Activated T-helper 1 cell treated with anti-CD3 and anti-CD28 coated beads, Interleukin-12 subunit alpha, Interleukin-12 subunit beta, Interleukin-2, Interleukin-4 antibody, amounts not matched to agents 30 ng/mL and 10 ng/mL and 1 ng/mL, durations not matched to agents 14 hours and 24 hours and 36 hours (primary cell): ENCODE measurements around the gene HLX. TPM values are rescaled to one million over a fixed set of nuclear protein-coding genes. Genes with fewer than 3 reads are reported as not detected.
A peak's percentile ranks its signal among the peaks of the same experiment; 100 is the strongest.

ENCODE experiments used
- DNase-seq: peaks from one replicate; pipeline ENCODE4 v3.0.0; 2021; ENCODE audit warnings: low spot score
- H3K27ac Mint-ChIP-seq: one replicate; pipeline ENCODE4 v1.8.0; 2021; ENCODE audit warnings: mild to moderate bottlenecking, mixed read lengths
- H3K27me3 Mint-ChIP-seq: one replicate; pipeline ENCODE4 v1.8.0; 2022; ENCODE audit warnings: mild to moderate bottlenecking, moderate library complexity, mixed read lengths; ENCODE audit not compliant: insufficient read depth
- H3K36me3 Mint-ChIP-seq: one replicate; pipeline ENCODE4 v1.8.0; 2021; ENCODE audit warnings: low read depth, mixed read lengths
- H3K4me1 Mint-ChIP-seq: one replicate; pipeline ENCODE4 v1.8.0; 2021; ENCODE audit warnings: low read depth, mixed read lengths
- H3K4me3 Mint-ChIP-seq: one replicate; pipeline ENCODE4 v1.8.0; 2021; ENCODE audit warnings: mild to moderate bottlenecking, moderate library complexity, mixed read lengths
- H3K9me3 Mint-ChIP-seq: one replicate; pipeline ENCODE4 v1.8.0; 2021; ENCODE audit warnings: mixed read lengths
- intact Hi-C: fragments of 100-400 bp; cut with micrococcal nuclease; formaldehyde crosslinking; loops from one replicate; pipeline ENCODE4 v1.15.1; 2024
- total RNA-seq: library from RNA; stranded (reverse); gene quantifications from 2 replicates; pipeline ENCODE4 v1.2.3, GENCODE V29; 2022

Gene HLX
- total RNA-seq, 1 donor from 2014 or later: 5.1 TPM

- H3K4me3 Mint-ChIP-seq: peak overlapping the region; percentile 64
- H3K27me3 Mint-ChIP-seq: peaks cover 53% of the 10 kb centered on the region
- intact Hi-C loops: no loop called here
- no peak for DNase-seq
- peaks cover 3% of the 10 kb centered on the region for H3K9me3 Mint-ChIP-seq
- no peak overlapping the region for H3K27ac Mint-ChIP-seq
- H3K36me3 Mint-ChIP-seq: no peaks in the 10 kb centered on the region
- peaks cover 12% of the 10 kb centered on the region for H3K4me1 Mint-ChIP-seq
Observed at GRCh38 chr1:220894025-220894923, 15.0 kb downstream of the HLX start.

GRCh38 chr1:220894924-220895256 lies 15.6 kb downstream of the HLX start:
- Mint-ChIP-seq H3K9me3 (peaks cover 3% of the 10 kb centered on the region), H3K27me3 (peaks cover 48% of the 10 kb centered on the region), H3K36me3 (no peaks in the 10 kb centered on the region), H3K4me1 (peaks cover 12% of the 10 kb centered on the region), H3K4me3 (no peak overlapping the region), H3K27ac (no peak overlapping the region)
- intact Hi-C loops: no loop called here
- no peak for DNase-seq

- no peak overlapping the region for H3K27ac Mint-ChIP-seq
- peaks cover 47% of the 10 kb centered on the region for H3K27me3 Mint-ChIP-seq
Observed at GRCh38 chr1:220895412-220895946, 16.2 kb downstream of the HLX start.

GRCh38 chr1:220896092-220896491 lies 16.8 kb downstream of the HLX start:
- H3K4me1 Mint-ChIP-seq: peaks cover 12% of the 10 kb centered on the region
- no peak overlapping the region for H3K27ac Mint-ChIP-seq
- peaks cover 44% of the 10 kb centered on the region for H3K27me3 Mint-ChIP-seq
- H3K9me3 Mint-ChIP-seq: peaks cover 3% of the 10 kb centered on the region
- intact Hi-C loops: no loop called here
- no peak overlapping the region for H3K4me3 Mint-ChIP-seq
- no peak for DNase-seq
- no peaks in the 10 kb centered on the region for H3K36me3 Mint-ChIP-seq

More at GRCh38 chr1:220895412-220895946, 16.2 kb downstream of the HLX start:
- Mint-ChIP-seq H3K36me3 (no peaks in the 10 kb centered on the region), H3K4me1 (peaks cover 12% of the 10 kb centered on the region), H3K9me3 (peaks cover 3% of the 10 kb centered on the region), H3K4me3 (no peak overlapping the region)
- DNase-seq: no peak
- intact Hi-C loops: no loop called here

- Mint-ChIP-seq H3K36me3 (no peaks in the 10 kb centered on the region), H3K9me3 (no peaks in the 10 kb centered on the region), H3K4me3 (no peak overlapping the region), H3K27me3 (peaks cover 9% of the 10 kb centered on the region), H3K4me1 (no peaks in the 10 kb centered on the region), H3K27ac (no peak overlapping the region)
- intact Hi-C loops: no loop called here
- DNase-seq: no peak
Observed at GRCh38 chr1:220900842-220901241, 21.6 kb downstream of the HLX start.

- intact Hi-C loops: no loop called here
- no peaks in the 10 kb centered on the region for H3K4me1 Mint-ChIP-seq
- H3K36me3 Mint-ChIP-seq: no peaks in the 10 kb centered on the region
- H3K27ac Mint-ChIP-seq: no peak overlapping the region
- H3K4me3 Mint-ChIP-seq: no peak overlapping the region
- no peak for DNase-seq
- peaks cover 7% of the 10 kb centered on the region for H3K27me3 Mint-ChIP-seq
- H3K9me3 Mint-ChIP-seq: no peaks in the 10 kb centered on the region
Observed at GRCh38 chr1:220901881-220902280, 22.6 kb downstream of the HLX start.

GRCh38 chr1:220902916-220903315 lies 23.7 kb downstream of the HLX start:
- intact Hi-C loops: no loop called here
- Mint-ChIP-seq H3K4me1 (no peaks in the 10 kb centered on the region), H3K9me3 (no peaks in the 10 kb centered on the region), H3K27ac (no peak overlapping the region), H3K4me3 (no peak overlapping the region), H3K36me3 (no peaks in the 10 kb centered on the region), H3K27me3 (peaks cover 7% of the 10 kb centered on the region)
- no peak for DNase-seq

GRCh38 chr1:220904876-220905275 lies 25.6 kb downstream of the HLX start:
- Mint-ChIP-seq H3K36me3 (no peaks in the 10 kb centered on the region), H3K9me3 (no peaks in the 10 kb centered on the region), H3K27me3 (peaks cover 10% of the 10 kb centered on the region), H3K27ac (no peak overlapping the region), H3K4me3 (no peak overlapping the region), H3K4me1 (no peaks in the 10 kb centered on the region)
- no peak for DNase-seq
- intact Hi-C loops: no loop called here

- intact Hi-C loops: no loop called here
- Mint-ChIP-seq H3K27me3 (peaks cover 6% of the 10 kb centered on the region), H3K27ac (no peak overlapping the region), H3K4me3 (no peak overlapping the region), H3K9me3 (no peaks in the 10 kb centered on the region), H3K4me1 (no peaks in the 10 kb centered on the region), H3K36me3 (no peaks in the 10 kb centered on the region)
- no peak for DNase-seq
Observed at GRCh38 chr1:220905650-220906560, 26.7 kb downstream of the HLX start.

- Mint-ChIP-seq H3K4me1 (no peaks in the 10 kb centered on the region), H3K4me3 (no peak overlapping the region), H3K9me3 (no peaks in the 10 kb centered on the region), H3K27ac (no peak overlapping the region), H3K36me3 (no peaks in the 10 kb centered on the region), H3K27me3 (peaks cover 5% of the 10 kb centered on the region)
- intact Hi-C loops: no loop called here
- no peak for DNase-seq
Observed at GRCh38 chr1:220906561-220907334, 27.5 kb downstream of the HLX start.

GRCh38 chr1:220908757-220909156 lies 29.5 kb downstream of the HLX start:
- Mint-ChIP-seq H3K4me1 (no peaks in the 10 kb centered on the region), H3K36me3 (no peaks in the 10 kb centered on the region), H3K9me3 (no peaks in the 10 kb centered on the region), H3K27me3 (peaks cover 5% of the 10 kb centered on the region), H3K4me3 (no peak overlapping the region), H3K27ac (no peak overlapping the region)
- intact Hi-C loops: no loop called here
- DNase-seq: no peak

- H3K4me3 Mint-ChIP-seq: no peak overlapping the region
- no peak overlapping the region for H3K27ac Mint-ChIP-seq
- no peak for DNase-seq
- H3K4me1 Mint-ChIP-seq: no peaks in the 10 kb centered on the region
- H3K36me3 Mint-ChIP-seq: no peaks in the 10 kb centered on the region
- intact Hi-C loops: no loop called here
- H3K9me3 Mint-ChIP-seq: no peaks in the 10 kb centered on the region
- H3K27me3 Mint-ChIP-seq: peaks cover 8% of the 10 kb centered on the region
Observed at GRCh38 chr1:220910021-220910420, 30.8 kb downstream of the HLX start.
